GM10248 (cell line): ENCODE measurements around the gene WIPF1.

ENCODE experiments used
- CTCF ChIA-PET: fragments of 300-600 bp; sonication (Branson Sonifier 250); formaldehyde crosslinking; extraction: SDS; loops from one replicate; lab custom pipeline; 2021; ENCODE audit warnings: antibody characterized with exemption; lab: Yijun Ruan, JAX
- POLR2A ChIA-PET: fragments of 350-650 bp; sonication (Branson Sonifier 250); formaldehyde crosslinking; extraction: SDS; loops from one replicate; lab custom pipeline; 2020; ENCODE audit warnings: antibody characterized with exemption; lab: Yijun Ruan, JAX
- DNase-seq: peaks from one replicate; pipeline ENCODE4 v3.0.0; 2012; ENCODE audit errors: extremely low spot score
- CTCF ChIP-seq: IDR thresholded peaks from 2 replicates; pipeline ENCODE4 v1.5.1; 2012; ENCODE audit warnings: mild to moderate bottlenecking, low read depth; ENCODE audit errors: extremely low read depth, missing control alignments, control extremely low read depth

Gene WIPF1

GRCh38 chr2:174524527-174524926, 73.1 kb downstream of the WIPF1 start:
- TF ChIP-seq CTCF, result no peak
- CTCF ChIA-PET, result interaction anchor here (5.9 kb wide), 1 partner anchor 63 kb away, joined by 54 read pairs; no protein-coding TSS in a partner anchor
- DNase-seq, result no peak
- POLR2A ChIA-PET, result no interaction called here

GRCh38 chr2:174522553-174522952, 75.1 kb downstream of the WIPF1 start:
- DNase-seq, result no peak
- CTCF ChIA-PET, result interaction anchor here (1.0 to 5.9 kb wide), 6 partner anchors 13 to 61 kb away, joined by 3 to 54 read pairs (median 4); no protein-coding TSS in a partner anchor
- POLR2A ChIA-PET, result no interaction called here
- TF ChIP-seq CTCF, result no peak

- TF ChIP-seq CTCF, result no peak
- CTCF ChIA-PET, result interaction anchor here (1.5 to 1.8 kb wide), 2 partner anchors 9 to 28 kb away, joined by 3 to 6 read pairs; no protein-coding TSS in a partner anchor
- POLR2A ChIA-PET, result no interaction called here
- no peak for DNase-seq
These were observed 79.2 kb downstream of the WIPF1 start for GRCh38 chr2:174518395-174518794.

- no peak for TF ChIP-seq CTCF
- ChIA-PET POLR2A (interaction anchor here (0.6 kb wide), 1 partner anchor 79 kb away, joined by 8 read pairs; no protein-coding TSS in a partner anchor), CTCF (interaction anchor here (0.9 to 1.8 kb wide), 5 partner anchors 10 to 47 kb away, joined by 3 to 6 read pairs (median 3); no protein-coding TSS in a partner anchor)
- no peak for DNase-seq
These were observed 80.9 kb downstream of the WIPF1 start for GRCh38 chr2:174516501-174517378.

GRCh38 chr2:174512345-174512744, 85.3 kb downstream of the WIPF1 start:
- CTCF ChIA-PET, result interaction anchor here (0.9 to 1.8 kb wide), 4 partner anchors 20 to 35 kb away, joined by 3 to 11 read pairs (median 4); no protein-coding TSS in a partner anchor
- no peak for DNase-seq
- TF ChIP-seq CTCF, result no peak
- POLR2A ChIA-PET, result no interaction called here

GRCh38 chr2:174511580-174512260, 85.9 kb downstream of the WIPF1 start:
- POLR2A ChIA-PET, result no interaction called here
- CTCF ChIA-PET, result interaction anchor here (0.9 to 1.8 kb wide), 4 partner anchors 20 to 36 kb away, joined by 3 to 11 read pairs (median 4); no protein-coding TSS in a partner anchor
- TF ChIP-seq CTCF, result no peak
- DNase-seq, result no peak
